NT2/D1 (cell line): ENCODE results near the gene INTS12.
"Not testable (repeated sequence)": the region's sequence is repeated elsewhere in the genome, so short reads cannot be mapped to it uniquely, and the experiment has no call there.

Source experiments
- DNase-seq: peaks from one replicate; pipeline ENCODE4 v3.0.0-alpha.2; 2011; ENCODE audit warnings: low read depth, low spot score
- H3K27me3 ChIP-seq: 2 replicates; pipeline ENCODE4 v1.6.0; 2011; ENCODE audit warnings: mild to moderate bottlenecking; ENCODE audit not compliant: insufficient read length, insufficient read depth
- H3K36me3 ChIP-seq: 2 replicates; pipeline ENCODE4 v1.6.1; 2011; ENCODE audit warnings: mild to moderate bottlenecking, low read length, mixed read lengths; ENCODE audit not compliant: insufficient read depth, insufficient read length
- H3K4me1 ChIP-seq: 2 replicates; pipeline ENCODE4 v1.5.1; 2011; ENCODE audit not compliant: insufficient read depth, insufficient read length
- H3K4me3 ChIP-seq: 2 replicates; pipeline ENCODE4 v1.5.1; 2011; ENCODE audit warnings: low read depth; ENCODE audit not compliant: insufficient read length
- H3K9ac ChIP-seq: 2 replicates; pipeline ENCODE4 v1.6.0; 2011; ENCODE audit warnings: low read depth; ENCODE audit not compliant: insufficient read length
- H3K9me3 ChIP-seq: 2 replicates; pipeline ENCODE4 v1.5.1; 2011; ENCODE audit warnings: mild to moderate bottlenecking, low read length; ENCODE audit not compliant: insufficient read depth
- SUZ12 ChIP-seq: IDR thresholded peaks from 2 replicates; pipeline ENCODE4 v1.6.1; 2011; ENCODE audit not compliant: insufficient read length, insufficient read depth; ENCODE audit errors: extremely low read depth
- YY1 ChIP-seq: IDR thresholded peaks from 2 replicates; pipeline ENCODE4 v1.6.1; 2011; ENCODE audit not compliant: insufficient read length, insufficient read depth
- ZNF274 ChIP-seq: IDR thresholded peaks from 2 replicates; pipeline ENCODE4 v1.6.1; 2011; ENCODE audit warnings: mild to moderate bottlenecking, low read depth, low read length

INTS12 gene

GRCh38 chr4:105708181-105709080, at the start of gene INTS12, which contains the start of gene GSTCD:
INTS12 (minus strand) TSS chr4:105708689; CDS start chr4:105700005, 8,684 bp downstream.
GSTCD (plus strand) TSS chr4:105708784; CDS start chr4:105717614, 8,830 bp downstream.
- TF ChIP-seq SUZ12 (no peak), ZNF274 (no peak), YY1 (peak; percentile 26)
- Histone ChIP-seq H3K4me1 (no peaks in the 10 kb centered on the region), H3K4me3 (peak within 1 kb of the TSS; percentile 80), H3K36me3 (peaks cover 5% of the 10 kb centered on the region), H3K9ac (peak within 1 kb of the TSS; percentile 91), H3K9me3 (no peaks in the 10 kb centered on the region), H3K27me3 (no peaks in the 10 kb centered on the region)
- DNase-seq = peak; percentile 77

- Histone ChIP-seq H3K4me3 (no peak overlapping the region), H3K9me3 (no peaks in the 10 kb centered on the region), H3K4me1 (no peaks in the 10 kb centered on the region), H3K9ac (no peak overlapping the region), H3K27me3 (no peaks in the 10 kb centered on the region), H3K36me3 (no peaks in the 10 kb centered on the region)
- DNase-seq = no peak
- TF ChIP-seq ZNF274 (no peak), YY1 (no peak), SUZ12 (no peak)
These were observed 46.9 kb upstream of the INTS12 start for GRCh38 chr4:105755375-105755774.

- no peak overlapping the region for H3K9ac ChIP-seq
- DNase-seq = no peak
These were observed 44.9 kb upstream of the INTS12 start for GRCh38 chr4:105753361-105753760.

GRCh38 chr4:105751718-105752299, 43.3 kb upstream of the INTS12 start:
- TF ChIP-seq ZNF274 (no peak), SUZ12 (no peak), YY1 (no peak)
- Histone ChIP-seq H3K9ac (no peak overlapping the region), H3K4me3 (no peak overlapping the region), H3K4me1 (no peaks in the 10 kb centered on the region), H3K36me3 (no peaks in the 10 kb centered on the region), H3K27me3 (no peaks in the 10 kb centered on the region), H3K9me3 (no peaks in the 10 kb centered on the region)
- no peak for DNase-seq

More at GRCh38 chr4:105753361-105753760, 44.9 kb upstream of the INTS12 start:
- Histone ChIP-seq H3K9me3 (no peaks in the 10 kb centered on the region), H3K4me3 (no peak overlapping the region), H3K27me3 (no peaks in the 10 kb centered on the region), H3K36me3 (no peaks in the 10 kb centered on the region), H3K4me1 (no peaks in the 10 kb centered on the region)
- no peak for TF ChIP-seq ZNF274
- TF ChIP-seq SUZ12 = no peak
- no peak for TF ChIP-seq YY1

- TF ChIP-seq YY1 = no peak
- TF ChIP-seq SUZ12 = no peak
- no peak for TF ChIP-seq ZNF274
- Histone ChIP-seq H3K9me3 (no peaks in the 10 kb centered on the region), H3K4me3 (no peak overlapping the region), H3K4me1 (no peaks in the 10 kb centered on the region), H3K9ac (no peak overlapping the region), H3K27me3 (no peaks in the 10 kb centered on the region), H3K36me3 (peaks cover 2% of the 10 kb centered on the region)
- DNase-seq = no peak
These were observed 39.7 kb upstream of the INTS12 start for GRCh38 chr4:105748222-105748621.

- peaks cover 15% of the 10 kb centered on the region for H3K36me3 ChIP-seq
- H3K4me3 ChIP-seq = no peak overlapping the region
- no peaks in the 10 kb centered on the region for H3K27me3 ChIP-seq
- H3K4me1 ChIP-seq = no peaks in the 10 kb centered on the region
- peaks cover 13% of the 10 kb centered on the region; the same call in 1 of the 2 replicates for H3K9me3 ChIP-seq
- no peak for DNase-seq
- no peak overlapping the region for H3K9ac ChIP-seq
- TF ChIP-seq SUZ12 = no peak
- no peak for TF ChIP-seq ZNF274
- TF ChIP-seq YY1 = no peak
These were observed 33.1 kb upstream of the INTS12 start for GRCh38 chr4:105741548-105741947.

- peaks cover 20% of the 10 kb centered on the region for H3K36me3 ChIP-seq
These were observed 26.7 kb upstream of the INTS12 start for GRCh38 chr4:105735217-105735616.

GRCh38 chr4:105729895-105730294, 21.4 kb upstream of the INTS12 start:
- not testable (repeated sequence) for H3K4me1 ChIP-seq, H3K27me3 ChIP-seq, H3K9ac ChIP-seq, DNase-seq, H3K4me3 ChIP-seq
- Histone ChIP-seq H3K9me3 (peaks cover 12% of the 10 kb centered on the region; the same call in 1 of the 2 replicates), H3K36me3 (peaks cover 13% of the 10 kb centered on the region)

More at GRCh38 chr4:105735217-105735616, 26.7 kb upstream of the INTS12 start:
- H3K9me3 ChIP-seq = peaks cover 31% of the 10 kb centered on the region
- H3K27me3 ChIP-seq, H3K9ac ChIP-seq, H3K4me1 ChIP-seq, DNase-seq, H3K4me3 ChIP-seq: not testable (repeated sequence)
